Measurements from ENCODE around the gene ANKRD33. TPM values are rescaled to one million over a fixed set of nuclear protein-coding genes. Genes with fewer than 3 reads are reported as not detected.

ANKRD33 gene
- total RNA-seq, 4 donors from 2014 or later, result not detected

DNA sequence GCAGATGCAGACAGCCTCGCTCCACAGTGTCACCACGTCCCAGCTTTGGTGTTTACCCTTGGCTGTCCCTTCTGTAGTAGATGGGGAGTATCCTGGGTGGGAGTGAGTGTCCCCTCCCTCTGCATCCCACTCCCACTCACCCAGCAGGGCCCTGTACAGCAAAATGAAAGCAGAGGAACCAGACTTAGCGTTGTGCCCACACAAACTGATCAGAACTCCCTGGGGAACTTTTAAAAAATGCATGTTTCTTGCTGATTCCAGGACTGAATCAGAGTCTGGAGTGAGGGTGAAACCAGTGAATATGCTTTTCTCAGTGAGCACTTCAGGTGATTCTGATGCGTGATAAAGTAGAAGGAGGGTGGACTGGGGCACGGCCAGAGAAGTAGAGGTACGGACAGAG, 22.3 kb downstream of the ANKRD33 start:
- no peak for TF ChIP-seq POLR2A (IDR thresholded peaks at IDR 0.05)
- TF ChIP-seq, protein P1, sequence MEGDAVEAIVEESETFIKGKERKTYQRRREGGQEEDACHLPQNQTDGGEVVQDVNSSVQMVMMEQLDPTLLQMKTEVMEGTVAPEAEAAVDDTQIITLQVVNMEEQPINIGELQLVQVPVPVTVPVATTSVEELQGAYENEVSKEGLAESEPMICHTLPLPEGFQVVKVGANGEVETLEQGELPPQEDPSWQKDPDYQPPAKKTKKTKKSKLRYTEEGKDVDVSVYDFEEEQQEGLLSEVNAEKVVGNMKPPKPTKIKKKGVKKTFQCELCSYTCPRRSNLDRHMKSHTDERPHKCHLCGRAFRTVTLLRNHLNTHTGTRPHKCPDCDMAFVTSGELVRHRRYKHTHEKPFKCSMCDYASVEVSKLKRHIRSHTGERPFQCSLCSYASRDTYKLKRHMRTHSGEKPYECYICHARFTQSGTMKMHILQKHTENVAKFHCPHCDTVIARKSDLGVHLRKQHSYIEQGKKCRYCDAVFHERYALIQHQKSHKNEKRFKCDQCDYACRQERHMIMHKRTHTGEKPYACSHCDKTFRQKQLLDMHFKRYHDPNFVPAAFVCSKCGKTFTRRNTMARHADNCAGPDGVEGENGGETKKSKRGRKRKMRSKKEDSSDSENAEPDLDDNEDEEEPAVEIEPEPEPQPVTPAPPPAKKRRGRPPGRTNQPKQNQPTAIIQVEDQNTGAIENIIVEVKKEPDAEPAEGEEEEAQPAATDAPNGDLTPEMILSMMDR (IDR thresholded peaks at IDR 0.05), result no peak
- intact Hi-C loops (cut with DNase I), result no loop called here
- Histone ChIP-seq H3K27ac (peak overlapping the region in 2 of 3 donors; percentile 63 to 69), H3K9me3 (no peaks in the 10 kb centered on the region), H3K36me3 (no peaks in the 10 kb centered on the region), H3K4me1 (peaks cover 15 to 58% of the 10 kb centered on the region in 2 donors), H3K4me3 (replicated peaks in 1 of 3) (no peak overlapping the region), H3K27me3 (peaks cover 9% of the 10 kb centered on the region)
- no peak for DNase-seq
- WGBS, 2 donors, result 46 to 58% methylated on average over 6 of the region's 6 CpGs

DNA sequence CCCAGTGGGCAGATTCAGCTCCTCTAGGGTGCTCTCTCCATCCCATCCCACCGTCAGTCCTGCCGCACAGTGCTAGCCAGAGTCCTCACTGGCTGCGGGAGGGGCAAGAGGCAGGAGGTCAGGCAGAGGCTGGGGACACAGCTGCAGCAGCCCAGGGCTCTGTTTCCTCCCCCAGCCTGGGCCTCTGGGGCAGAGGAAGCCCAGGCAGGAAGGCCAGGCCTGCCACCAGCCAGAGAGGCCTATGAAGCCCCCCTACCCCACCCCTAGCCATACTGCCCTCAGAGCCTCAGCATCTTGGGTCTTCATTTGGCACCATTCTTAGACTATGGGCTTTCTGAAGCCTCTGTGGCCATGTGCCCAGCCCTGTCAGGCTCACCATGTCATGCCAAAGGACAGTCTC, 22.8 kb downstream of the ANKRD33 start:
- peaks cover 15 to 52% of the 10 kb centered on the region in 2 donors for H3K4me1 ChIP-seq
- TF ChIP-seq, protein P1 (IDR thresholded peaks at IDR 0.05), result no peak
- TF ChIP-seq POLR2A (IDR thresholded peaks at IDR 0.05), result no peak
- peak overlapping the region; percentile 15 to 69 (median 63) for H3K27ac ChIP-seq
- no peaks in the 10 kb centered on the region for H3K9me3 ChIP-seq
- WGBS, 2 donors, result 16 to 55% methylated on average over 3 of the region's 3 CpGs
- no peak for DNase-seq
- intact Hi-C loops (cut with DNase I), result no loop called here
- H3K27me3 ChIP-seq, result peaks cover 9% of the 10 kb centered on the region
- no peaks in the 10 kb centered on the region for H3K36me3 ChIP-seq
- no peak overlapping the region for H3K4me3 ChIP-seq (replicated peaks in 1 of 3)

DNA sequence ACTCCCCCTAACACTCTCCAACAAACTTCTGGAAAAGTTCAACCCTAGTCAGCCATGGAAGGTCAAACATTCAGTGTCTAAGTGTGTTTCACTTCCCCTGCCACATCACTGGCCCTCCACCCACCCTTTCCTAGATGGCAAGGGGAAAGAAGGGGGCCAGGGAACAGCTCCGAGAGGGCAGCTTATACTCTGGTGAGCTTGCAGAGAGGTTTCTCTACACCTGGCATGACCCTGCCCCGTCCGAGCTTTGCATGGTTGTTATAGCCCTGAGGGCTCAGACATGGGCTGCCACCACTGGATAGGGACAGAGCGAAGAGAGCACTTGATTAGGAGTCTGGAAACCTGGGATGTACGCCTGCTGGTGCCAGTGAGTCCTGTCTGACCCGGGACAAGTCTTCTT, 23.4 kb downstream of the ANKRD33 start:
- Histone ChIP-seq H3K36me3 (peaks cover 0 to 3% of the 10 kb centered on the region in 2 donors), H3K27me3 (peaks cover 6% of the 10 kb centered on the region), H3K27ac (peak overlapping the region in 2 of 3 donors; percentile 63 to 69), H3K4me3 (replicated peaks in 1 of 3) (no peak overlapping the region), H3K9me3 (no peaks in the 10 kb centered on the region), H3K4me1 (peaks cover 15 to 46% of the 10 kb centered on the region in 2 donors)
- WGBS, 2 donors, result 77 to 83% methylated on average over 6 of the region's 6 CpGs
- no peak for TF ChIP-seq POLR2A (IDR thresholded peaks at IDR 0.05)
- TF ChIP-seq, protein P1 (IDR thresholded peaks at IDR 0.05), result no peak
- intact Hi-C loops (cut with DNase I), result no loop called here
- DNase-seq, result no peak

DNA sequence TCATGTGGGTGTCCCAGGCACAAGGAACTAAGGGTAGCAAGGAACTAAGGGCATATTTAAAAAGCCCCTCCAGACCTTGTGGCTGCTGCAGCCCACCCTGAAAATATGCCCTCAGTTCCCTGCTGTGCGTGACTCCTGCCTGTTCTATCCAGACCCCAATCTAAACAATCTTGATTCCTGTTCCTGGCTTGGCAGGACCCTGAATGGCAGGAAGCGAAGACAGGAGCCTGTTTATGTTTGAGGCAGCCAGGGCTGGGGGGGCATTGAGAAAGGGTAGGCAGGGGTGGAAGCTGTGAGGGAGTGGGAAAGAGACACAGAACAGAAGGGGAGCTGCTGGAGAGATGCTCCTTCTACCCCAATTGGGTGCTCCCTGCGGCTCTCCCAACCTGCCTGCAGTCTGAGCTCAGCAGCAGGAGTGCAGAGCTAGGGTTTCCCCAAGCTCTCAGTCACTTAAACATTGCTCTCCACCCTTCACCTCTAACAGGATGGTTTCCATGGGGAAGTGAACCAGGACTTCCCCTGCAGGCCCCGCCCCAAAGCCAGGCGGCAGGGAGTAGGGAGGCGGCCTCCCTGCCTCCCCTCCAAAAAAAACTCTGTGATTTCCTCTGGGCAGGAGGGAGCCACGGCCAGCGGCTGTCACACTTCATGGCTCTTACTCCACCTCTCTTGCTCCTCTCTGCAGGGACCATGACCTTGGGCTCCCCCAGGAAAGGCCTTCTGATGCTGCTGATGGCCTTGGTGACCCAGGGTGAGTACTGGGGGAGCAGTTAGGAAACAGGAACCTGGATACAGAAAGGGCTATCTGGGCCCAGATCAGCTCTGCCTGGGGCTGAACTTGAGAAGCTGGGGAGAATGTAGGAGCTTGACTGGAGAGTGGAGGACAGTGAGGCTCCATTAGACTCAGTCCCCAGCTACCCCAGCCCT, 24.1 kb downstream of the ANKRD33 start:
- no peak for DNase-seq
- no peaks in the 10 kb centered on the region for H3K9me3 ChIP-seq
- intact Hi-C loops (cut with DNase I), result no loop called here
- H3K36me3 ChIP-seq, result peaks cover 0 to 3% of the 10 kb centered on the region in 2 donors
- H3K4me3 ChIP-seq (replicated peaks in 1 of 3), result peak overlapping the region in 1 of 3 donors; percentile 9
- TF ChIP-seq, protein P1 (IDR thresholded peaks at IDR 0.05), result no peak
- peak in 1 of 2 donors; percentile 13 for TF ChIP-seq POLR2A (IDR thresholded peaks at IDR 0.05)
- 54 to 73% methylated on average over 8 of the region's 8 CpGs for WGBS, 2 donors
- peaks cover 15 to 41% of the 10 kb centered on the region in 2 donors for H3K4me1 ChIP-seq
- H3K27me3 ChIP-seq, result peaks cover 2% of the 10 kb centered on the region
- H3K27ac ChIP-seq, result peak overlapping the region; percentile 1 to 69 (median 63)

Data from thyroid gland (tissue), 4 donors.